HFF-Myc (cell line): ENCODE results near the gene SEPTIN2.
A peak's percentile ranks its signal among the peaks of the same experiment; 100 is the strongest.
"Not testable (repeated sequence)": the region's sequence is repeated elsewhere in the genome, so short reads cannot be mapped to it uniquely, and the experiment has no call there.

Experiments used
- DNase-seq: peaks from one replicate; pipeline ENCODE4 v3.0.0-alpha.2; 2011; ENCODE audit warnings: low read depth; ENCODE audit errors: extremely low read depth
- H3K4me3 ChIP-seq: replicated peaks from 2 replicates; pipeline ENCODE4 v1.5.1; 2011; ENCODE audit warnings: low read depth, mild to moderate bottlenecking, control low read depth, low read length
- TF ChIP-seq, protein P1 (sequence below): IDR thresholded peaks from 2 replicates; pipeline ENCODE4 v1.5.1; 2012; ENCODE audit warnings: mild to moderate bottlenecking, low read depth, low read length, control low read depth; ENCODE audit errors: missing control alignments

Gene SEPTIN2

DNA sequence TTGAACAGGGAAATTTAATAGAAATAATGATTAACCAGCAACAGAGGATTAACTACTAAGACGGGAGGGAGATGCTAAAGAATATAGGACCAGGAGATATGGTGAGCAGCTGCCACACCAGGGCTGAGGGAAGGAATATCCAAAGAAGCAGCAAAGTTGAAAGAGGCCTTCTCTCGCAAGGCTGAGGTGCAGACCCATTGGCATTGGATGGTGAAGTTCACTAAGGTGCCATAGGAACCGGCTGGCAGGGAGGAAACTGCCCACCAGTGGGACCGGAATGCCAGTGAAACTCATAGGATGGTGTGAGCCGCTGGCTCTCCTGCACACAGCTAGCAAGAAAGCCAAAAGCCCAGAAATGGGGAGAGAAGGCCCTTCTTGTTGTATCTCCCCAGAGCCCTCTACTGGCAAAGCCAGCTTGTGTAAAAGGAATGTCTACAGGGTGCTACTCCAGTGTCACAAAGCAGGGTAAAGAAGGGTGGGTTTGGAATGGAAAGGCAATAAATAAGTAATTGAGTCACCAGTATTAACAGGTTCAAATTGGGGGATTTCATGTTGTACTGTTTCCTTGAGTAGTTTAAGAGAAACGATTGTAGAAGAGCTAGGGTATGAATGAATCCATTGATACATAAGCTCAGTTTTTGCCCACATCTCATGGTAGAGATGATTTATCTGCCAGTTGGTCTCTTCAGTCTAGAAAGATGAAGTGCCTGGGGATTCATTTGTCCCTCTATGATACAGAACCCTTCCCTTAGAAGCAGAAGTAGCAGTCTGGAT, 76.4 kb downstream of the SEPTIN2 start:
- TF ChIP-seq, protein P1, sequence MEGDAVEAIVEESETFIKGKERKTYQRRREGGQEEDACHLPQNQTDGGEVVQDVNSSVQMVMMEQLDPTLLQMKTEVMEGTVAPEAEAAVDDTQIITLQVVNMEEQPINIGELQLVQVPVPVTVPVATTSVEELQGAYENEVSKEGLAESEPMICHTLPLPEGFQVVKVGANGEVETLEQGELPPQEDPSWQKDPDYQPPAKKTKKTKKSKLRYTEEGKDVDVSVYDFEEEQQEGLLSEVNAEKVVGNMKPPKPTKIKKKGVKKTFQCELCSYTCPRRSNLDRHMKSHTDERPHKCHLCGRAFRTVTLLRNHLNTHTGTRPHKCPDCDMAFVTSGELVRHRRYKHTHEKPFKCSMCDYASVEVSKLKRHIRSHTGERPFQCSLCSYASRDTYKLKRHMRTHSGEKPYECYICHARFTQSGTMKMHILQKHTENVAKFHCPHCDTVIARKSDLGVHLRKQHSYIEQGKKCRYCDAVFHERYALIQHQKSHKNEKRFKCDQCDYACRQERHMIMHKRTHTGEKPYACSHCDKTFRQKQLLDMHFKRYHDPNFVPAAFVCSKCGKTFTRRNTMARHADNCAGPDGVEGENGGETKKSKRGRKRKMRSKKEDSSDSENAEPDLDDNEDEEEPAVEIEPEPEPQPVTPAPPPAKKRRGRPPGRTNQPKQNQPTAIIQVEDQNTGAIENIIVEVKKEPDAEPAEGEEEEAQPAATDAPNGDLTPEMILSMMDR = peak; percentile 56
- no peak overlapping the region for H3K4me3 ChIP-seq
- DNase-seq = peak; percentile 24

- not testable (repeated sequence) for DNase-seq
These were observed 77.0 kb downstream of the SEPTIN2 start for GRCh38 chr2:241392753-241393152.

DNA sequence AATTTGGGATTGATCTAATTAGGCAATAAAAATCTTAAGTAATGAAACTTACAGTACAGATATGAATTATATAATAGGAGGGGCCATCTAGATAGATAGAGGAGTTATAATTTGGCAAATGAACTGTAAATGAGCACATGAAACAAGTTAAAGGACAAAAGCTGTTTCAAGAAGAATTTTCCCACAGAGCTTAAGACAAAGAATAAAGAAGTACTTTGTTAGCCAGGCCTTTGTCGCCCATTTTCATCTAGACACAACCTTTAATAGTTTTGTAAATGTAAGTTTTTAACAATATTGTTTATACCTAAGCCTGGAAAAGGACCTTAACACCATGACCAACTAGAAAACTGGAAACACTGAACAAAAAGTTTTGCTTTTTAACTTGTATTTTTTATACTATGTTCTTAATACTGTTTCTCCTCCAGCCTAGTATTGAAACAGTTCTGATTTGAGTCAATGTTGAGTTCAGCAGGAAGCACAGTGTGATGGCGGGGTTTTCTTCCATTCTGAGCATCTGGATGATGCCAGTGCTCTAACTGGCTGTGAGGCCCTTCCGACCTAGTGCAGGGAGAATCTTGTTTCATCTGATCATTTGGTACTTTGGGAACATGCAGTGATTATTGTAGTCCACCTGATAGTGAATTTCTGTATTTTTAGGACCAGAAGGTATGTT, 77.9 kb downstream of the SEPTIN2 start:
- DNase-seq = no peak
- TF ChIP-seq, protein P1 = no peak
- H3K4me3 ChIP-seq = no peak overlapping the region

More at GRCh38 chr2:241392753-241393152, 77.0 kb downstream of the SEPTIN2 start:
- H3K4me3 ChIP-seq = not testable (repeated sequence)

DNA sequence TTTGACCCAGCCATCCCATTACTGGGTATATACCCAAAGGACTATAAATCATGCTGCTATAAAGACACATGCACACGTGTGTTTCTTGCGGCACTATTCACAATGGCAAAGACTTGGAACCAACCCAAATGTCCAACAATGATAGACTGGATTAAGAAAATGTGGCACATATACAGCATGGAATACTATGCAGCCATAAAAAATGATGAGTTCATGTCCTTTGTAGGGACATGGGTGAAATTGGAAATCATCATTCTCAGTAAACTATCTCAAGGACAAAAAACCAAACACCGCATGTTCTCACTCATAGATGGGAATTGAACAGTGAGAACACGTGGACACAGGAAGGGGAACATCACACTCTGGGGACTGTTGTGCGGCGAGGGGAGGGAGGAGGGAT, 81.1 kb downstream of the SEPTIN2 start:
- not testable (repeated sequence) for DNase-seq, H3K4me3 ChIP-seq

- no peak overlapping the region for H3K4me3 ChIP-seq
- DNase-seq = no peak
- TF ChIP-seq, protein P1 = no peak
These were observed 84.5 kb downstream of the SEPTIN2 start for GRCh38 chr2:241399941-241400922.
